H1 (cell line): ENCODE results near the gene MRPL17. TPM values are rescaled to one million over a fixed set of nuclear protein-coding genes. Genes with fewer than 3 reads are reported as not detected.

ENCODE experiments used
- CTCF ChIA-PET: fragments of 300-600 bp; sonication (Branson Sonifier 250); formaldehyde crosslinking; loops from one replicate; lab custom pipeline; 2021; ENCODE audit not compliant: partially characterized antibody; lab: Charles Lee
- POLR2A ChIA-PET: fragments of 300-600 bp; sonication (Branson Sonifier 250); formaldehyde crosslinking; loops from one replicate; lab custom pipeline; 2021; ENCODE audit warnings: inconsistent platforms; ENCODE audit not compliant: partially characterized antibody; lab: Charles Lee
- DNase-seq, 2 experiments: peaks; one replicate each; pipeline versions ENCODE4 v3.0.0 to v3.0.0-alpha.2; 2010 to 2022; ENCODE audit warnings: low spot score in 2 of 2, low read depth in 1 of 2, mixed read lengths in 1 of 2
- FAIRE-seq: peaks from 2 replicates; lab custom pipeline; 2011; peaks lifted over from hg19 to GRCh38; lab: Jason Lieb, UNC
- H2AFZ ChIP-seq: 2 replicates; pipeline ENCODE4 v1.8.1; 2012; ENCODE audit warnings: low read length, inconsistent platforms
- H2AK5ac ChIP-seq: 2 replicates; pipeline ENCODE4 v1.6.1; 2013; ENCODE audit warnings: low read depth, low read length
- H2BK120ac ChIP-seq: replicated peaks from 2 replicates; pipeline ENCODE3; 2013; ENCODE audit warnings: low read depth, low read length, inconsistent platforms
- H2BK12ac ChIP-seq: 2 replicates; pipeline ENCODE4 v1.6.1; 2013; ENCODE audit warnings: low read depth, low read length
- H2BK15ac ChIP-seq: 2 replicates; pipeline ENCODE4 v1.6.1; 2013; ENCODE audit warnings: low read length
- H2BK20ac ChIP-seq: 2 replicates; pipeline ENCODE4 v1.6.1; 2013; ENCODE audit warnings: low read length
- H2BK5ac ChIP-seq: 2 replicates; pipeline ENCODE4 v1.6.1; 2013; ENCODE audit warnings: low read depth, low read length
- H3K14ac ChIP-seq: 2 replicates; pipeline ENCODE4 v1.6.1; 2013; ENCODE audit warnings: inconsistent platforms; ENCODE audit not compliant: insufficient read length
- H3K18ac ChIP-seq: 2 replicates; pipeline ENCODE4 v1.6.1; 2013; ENCODE audit warnings: low read length; ENCODE audit errors: extremely low read depth
- H3K23ac ChIP-seq: 2 replicates; pipeline ENCODE4 v1.6.1; 2013; ENCODE audit warnings: inconsistent platforms; ENCODE audit not compliant: insufficient read length
- H3K23me2 ChIP-seq: 2 replicates; pipeline ENCODE4 v1.6.1; 2013; ENCODE audit warnings: low read depth, low read length
- H3K27ac ChIP-seq: 2 replicates; pipeline ENCODE4 v1.6.1; 2011; ENCODE audit warnings: low read depth, low read length, inconsistent platforms
- H3K27me3 ChIP-seq, 4 experiments: replicated peaks in 1 of 4; 1 replicate in 1 of 4; 2 replicates in 3 of 4; pipeline versions ENCODE4 v1.6.1 to v1.8.1; 2011 to 2013; ENCODE audit warnings: low read length in 3 of 4, mild to moderate bottlenecking in 3 of 4, inconsistent platforms in 2 of 4, mixed read lengths in 2 of 4, moderate library complexity in 1 of 4; ENCODE audit not compliant: control insufficient read depth in 3 of 4, insufficient read depth in 3 of 4; ENCODE audit errors: extremely low read depth in 1 of 4
- H3K36me3 ChIP-seq, 4 experiments: 2 replicates each; pipeline versions ENCODE4 v1.6.1 to v1.8.1; 2011 to 2013; ENCODE audit warnings: mild to moderate bottlenecking in 4 of 4, low read length in 3 of 4, moderate library complexity in 2 of 4, control low read depth in 1 of 4, inconsistent platforms in 1 of 4; ENCODE audit not compliant: insufficient read depth in 4 of 4, control insufficient read depth in 2 of 4
- H3K4ac ChIP-seq: replicated peaks from 2 replicates; pipeline ENCODE3; 2013; ENCODE audit warnings: low read length, low read depth, mixed read lengths, inconsistent platforms; ENCODE audit not compliant: insufficient read length
- H3K4me1 ChIP-seq, 4 experiments: replicated peaks in 1 of 4; 1 replicate in 1 of 4; 2 replicates in 3 of 4; pipeline versions ENCODE4 v1.6.1 to v1.8.1; 2011 to 2013; ENCODE audit warnings: low read length in 3 of 4, inconsistent platforms in 2 of 4, mixed read lengths in 1 of 4; ENCODE audit not compliant: insufficient read depth in 4 of 4, control insufficient read depth in 3 of 4
- H3K4me2 ChIP-seq, 2 experiments: 2 replicates each; pipeline versions ENCODE4 v1.6.1 to v1.8.1; 2011 to 2013; ENCODE audit warnings: low read depth in 2 of 2, low read length in 2 of 2, control low read depth in 1 of 2, inconsistent platforms in 1 of 2, mild to moderate bottlenecking in 1 of 2; ENCODE audit not compliant: insufficient read depth in 1 of 2
- H3K4me3 ChIP-seq, 4 experiments: fragments of 200-600, 300-600 bp in 1 of 4; sonication (generic), shearing (Covaris generic), sonication (Bioruptor Twin) in 1 of 4; 2 replicates each; pipeline versions ENCODE4 v1.5.1 to v1.8.1; 2011 to 2016; ENCODE audit warnings: low read length in 4 of 4, low read depth in 3 of 4, control low read depth in 2 of 4, inconsistent platforms in 2 of 4, mild to moderate bottlenecking in 2 of 4, mixed read lengths in 1 of 4, moderate library complexity in 1 of 4; ENCODE audit not compliant: insufficient read depth in 2 of 4; ENCODE audit errors: extremely low read depth in 1 of 4
- H3K56ac ChIP-seq: replicated peaks from 2 replicates; pipeline ENCODE3; 2013; ENCODE audit warnings: low read depth, mild to moderate bottlenecking, mixed read lengths, low read length, inconsistent platforms; ENCODE audit not compliant: insufficient read length
- H3K79me1 ChIP-seq: 2 replicates; pipeline ENCODE4 v1.6.1; 2013; ENCODE audit warnings: low read depth, low read length, control low read depth
- H3K79me2 ChIP-seq, 2 experiments: 2 replicates each; pipeline versions ENCODE4 v1.6.1 to v1.8.1; 2012 to 2013; ENCODE audit warnings: low read length in 2 of 2, mild to moderate bottlenecking in 2 of 2, inconsistent platforms in 1 of 2; ENCODE audit not compliant: insufficient read depth in 2 of 2, control insufficient read depth in 1 of 2
- H3K9ac ChIP-seq, 4 experiments: replicated peaks in 1 of 4; 1 replicate in 1 of 4; 2 replicates in 3 of 4; pipeline versions ENCODE4 v1.6.1 to v1.8.1; 2011 to 2013; ENCODE audit warnings: low read depth in 3 of 4, low read length in 3 of 4, control low read depth in 2 of 4, mild to moderate bottlenecking in 2 of 4, moderate library complexity in 2 of 4, inconsistent platforms in 1 of 4; ENCODE audit errors: extremely low read depth in 1 of 4
- H3K9me3 ChIP-seq, 2 experiments: 2 replicates each; pipeline versions ENCODE4 v1.6.1 to v1.8.1; 2012 to 2013; ENCODE audit warnings: mild to moderate bottlenecking in 2 of 2, moderate library complexity in 2 of 2, control low read depth in 1 of 2, inconsistent platforms in 1 of 2, low read depth in 1 of 2, low read length in 1 of 2, mixed read lengths in 1 of 2; ENCODE audit not compliant: insufficient read depth in 2 of 2
- H4K20me1 ChIP-seq, 2 experiments: replicated peaks in 1 of 2; 2 replicates each; pipeline versions ENCODE3 to v1.8.1; 2011 to 2013; ENCODE audit warnings: inconsistent platforms in 2 of 2, low read length in 2 of 2, mild to moderate bottlenecking in 1 of 2; ENCODE audit not compliant: insufficient read depth in 2 of 2, control insufficient read depth in 1 of 2
- H4K5ac ChIP-seq: 2 replicates; pipeline ENCODE4 v1.6.1; 2013; ENCODE audit warnings: low read length, low read depth, mixed read lengths, inconsistent platforms; ENCODE audit not compliant: insufficient read length
- H4K8ac ChIP-seq: 2 replicates; pipeline ENCODE4 v1.8.0; 2013; ENCODE audit warnings: mild to moderate bottlenecking, moderate library complexity, low read length, inconsistent platforms; ENCODE audit not compliant: insufficient read depth; ENCODE audit errors: extremely low read depth
- H4K91ac ChIP-seq: replicated peaks from 2 replicates; pipeline ENCODE3; 2013; ENCODE audit warnings: low read length, mixed read lengths, inconsistent platforms; ENCODE audit not compliant: insufficient read length
- CTBP2 ChIP-seq: IDR thresholded peaks from 2 replicates; pipeline ENCODE4 v1.7.0; 2011; ENCODE audit warnings: borderline replicate concordance, mild to moderate bottlenecking, moderate library complexity, mixed read lengths, low read length; ENCODE audit not compliant: insufficient read depth, insufficient read length
- FOSL1 ChIP-seq: IDR thresholded peaks from 2 replicates; pipeline ENCODE4 v1.6.1; 2011; ENCODE audit warnings: mild to moderate bottlenecking, low read depth, low read length, moderate library complexity; ENCODE audit not compliant: insufficient read depth
- JUN ChIP-seq: IDR thresholded peaks from 2 replicates; pipeline ENCODE4 v1.6.1; 2011; ENCODE audit warnings: low read depth, mild to moderate bottlenecking, improper control_type of control experiment, low read length
- TAF7 ChIP-seq: optimal IDR thresholded peaks from 2 replicates; pipeline ENCODE3; 2011; ENCODE audit warnings: low read depth, mild to moderate bottlenecking, inconsistent platforms, low read length, moderate library complexity, borderline replicate concordance
- WGBS, 2 experiments: shearing (Covaris generic) in 1 of 2; methylation state at CpG; one replicate each; pipeline versions ENCODE4 v1.1.6 to v1.1.7; 2013 to 2015; ENCODE audit warnings: low lambda C conversion rate in 2 of 2, mixed read lengths in 2 of 2, inconsistent platforms in 1 of 2, low coverage in 1 of 2, missing lambda C conversion rate in 1 of 2; ENCODE audit not compliant: insufficient replicate concordance in 2 of 2, insufficient coverage in 1 of 2, insufficient read length in 1 of 2; ENCODE audit errors: extremely low coverage in 1 of 2, missing lambda C conversion rate in 1 of 2; 5-methylcytosine and 5-hydroxymethylcytosine counted together
- polyA plus RNA-seq, 7 experiments: library from polyadenylated mRNA; depleted of rRNA in 3 of 7; stranded (reverse) in 5 of 7; unstranded in 2 of 7; fragments of >200 nt in 5 of 7; fragments of 200-250 nt in 2 of 7; gene quantifications; 1 replicate in 5 of 7; 2 replicates in 1 of 7; 4 replicates in 1 of 7; pipeline versions ENCODE4 v1.2.1 to v1.2.3, GENCODE V29; 2011 to 2013; ENCODE audit warnings: missing spikeins in 2 of 7, mixed read lengths in 2 of 7
- total RNA-seq: library from RNA; stranded (reverse); fragmentation: NEBNext Ultra II Directional; extraction: Animal tissue kit (Norgen Biotek cat#: 25700); gene quantifications from 2 replicates; pipeline ENCODE4 v1.2.1, GENCODE V29; 2021

MRPL17 gene
- total and polyA plus RNA-seq, 2 of the 8 experiments (the other 6 are each of a cell fraction or from before 2014, with no cell fraction given) = 55.7 to 70.5 TPM

GRCh38 chr11:6725386-6725896 lies 42.3 kb upstream of the MRPL17 start:
- Histone ChIP-seq H3K23me2 (no peaks in the 10 kb centered on the region; the same call in 1 of the 2 replicates), H3K79me2 (no peaks in the 10 kb centered on the region), H3K23ac (no peak overlapping the region), H3K4ac (no peak overlapping the region), H3K9me3 (no peaks in the 10 kb centered on the region), H4K91ac (no peak overlapping the region), H2BK12ac (no peak overlapping the region), H3K14ac (no peak overlapping the region), H2BK120ac (no peak overlapping the region), H3K4me1 (no peaks in the 10 kb centered on the region), H3K9ac (no peak overlapping the region), H3K27me3 (no peaks in the 10 kb centered on the region), H2BK20ac (no peak overlapping the region), H3K79me1 (no peaks in the 10 kb centered on the region), H3K4me3 (no peak overlapping the region), H2BK5ac (no peak overlapping the region), H4K20me1 (no peaks in the 10 kb centered on the region), H3K18ac (no peak overlapping the region), H3K4me2 (no peak overlapping the region), H4K8ac (no peak overlapping the region), H3K36me3 (no peaks in the 10 kb centered on the region), H3K56ac (no peak overlapping the region), H3K27ac (no peak overlapping the region), H2AK5ac (no peak overlapping the region), H4K5ac (no peak overlapping the region), H2BK15ac (no peak overlapping the region), H2AFZ (no peak overlapping the region)
- FAIRE-seq (no peak), DNase-seq (no peak)
- CTCF ChIA-PET = interaction anchor here (0.6 kb wide), 1 partner anchor 294 kb away, joined by 3 read pairs; no protein-coding TSS in a partner anchor
- 81% methylated on average over 2 of the region's 2 CpGs; no CpG with 5 or more reads in 1 of the 2 experiments for WGBS, 2 experiments
- no peak for TF ChIP-seq FOSL1
- no peak for TF ChIP-seq JUN
- no peak for TF ChIP-seq CTBP2
- no peak for TF ChIP-seq TAF7
- POLR2A ChIA-PET = no interaction called here
